Tibial nerve (tissue), 4 donors: ENCODE data around the gene SORCS3. TPM values are rescaled to one million over a fixed set of nuclear protein-coding genes. Genes with fewer than 3 reads are reported as not detected.

Source experiments
- DNase-seq, 2 donors: peaks; one replicate each; pipeline ENCODE4 v3.0.0-alpha.2; 2019; ENCODE audit warnings: low spot score in 2 of 2
- H3K27ac ChIP-seq, 4 donors: fragments of 200-600 bp; sonication (generic) in 3 of 4; one replicate each; pipeline ENCODE4 v1.5.1; 2017 to 2019; ENCODE audit warnings: mild to moderate bottlenecking in 1 of 4
- H3K27me3 ChIP-seq, 2 donors: fragments of 200-600 bp; sonication (generic) in 1 of 2; one replicate each; pipeline versions ENCODE4 v1.5.1 to v1.6.0; 2017 to 2019
- H3K36me3 ChIP-seq, 3 donors: fragments of 200-600 bp; sonication (generic); one replicate each; pipeline ENCODE4 v1.5.1; 2018 to 2019
- H3K4me1 ChIP-seq, 4 donors: fragments of 200-600 bp; sonication (generic) in 3 of 4; one replicate each; pipeline ENCODE4 v1.5.1; 2017 to 2019
- H3K4me3 ChIP-seq, 4 donors: fragments of 200-600 bp; sonication (generic) in 3 of 4; one replicate each; pipeline ENCODE4 v1.5.1; 2017 to 2019; ENCODE audit warnings: mild to moderate bottlenecking in 1 of 4, moderate library complexity in 1 of 4
- H3K9me3 ChIP-seq, 4 donors: fragments of 200-600 bp; sonication (generic) in 3 of 4; one replicate each; pipeline ENCODE4 v1.5.1; 2017 to 2019
- CTCF ChIP-seq, 5 experiments: fragments of 200-600 bp in 3 of 5; fragments of 450-650 bp in 2 of 5; sonication (generic) in 3 of 5; IDR thresholded peaks; one replicate each; pipeline ENCODE4 v1.5.1; 2016 to 2019; ENCODE audit warnings: antibody characterized with exemption in 5 of 5, mild to moderate bottlenecking in 3 of 5, moderate library complexity in 2 of 5
- EP300 ChIP-seq, 2 donors: sonication (generic); formaldehyde crosslinking; IDR thresholded peaks; one replicate each; pipeline ENCODE4 v1.6.1; 2017; ENCODE audit warnings: antibody characterized with exemption in 2 of 2, mild to moderate bottlenecking in 1 of 2
- POLR2A ChIP-seq, 2 donors: fragments of 450-650 bp; IDR thresholded peaks; one replicate each; pipeline ENCODE4 v1.6.1; 2017; ENCODE audit warnings: antibody characterized with exemption in 2 of 2, mild to moderate bottlenecking in 2 of 2, moderate library complexity in 2 of 2
- WGBS, 2 donors: methylation state at CpG; one replicate each; pipeline ENCODE4 v1.1.5; 2018; 5-methylcytosine and 5-hydroxymethylcytosine counted together
- total RNA-seq, 4 donors: library from RNA; depleted of rRNA; stranded (reverse); fragments of >200 nt; gene quantifications; one replicate each; pipeline ENCODE4 v1.1.0, GENCODE V29; 2016

Gene SORCS3
- total RNA-seq, 4 donors from 2014 or later: 1.8 to 3.9 (median 3.2) TPM

DNA sequence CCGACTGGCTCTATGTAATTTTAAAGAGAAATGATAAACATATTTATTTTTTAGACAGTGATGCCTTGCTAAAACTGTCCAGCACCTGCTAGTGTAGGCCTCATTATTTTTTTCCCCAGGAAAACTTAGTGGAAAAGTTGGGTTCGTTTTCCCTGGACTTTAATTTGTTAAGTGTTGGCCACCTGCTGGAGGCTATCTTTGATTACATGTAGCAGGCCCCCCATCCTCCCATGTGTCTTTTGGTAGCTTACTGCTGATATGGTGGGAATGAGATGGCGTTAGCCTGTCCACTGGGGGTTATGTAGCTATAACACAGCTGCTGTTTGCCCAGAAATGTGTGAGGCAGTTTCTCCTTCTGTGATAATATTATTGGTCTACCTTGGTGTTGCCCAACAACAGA, 265.0 kb downstream of the SORCS3 start:
- Histone ChIP-seq H3K4me1 (peaks cover 0 to 16% (median 0%) of the 10 kb centered on the region in 4 donors), H3K9me3 (no peaks in the 10 kb centered on the region), H3K4me3 (no peak overlapping the region), H3K36me3 (no peaks in the 10 kb centered on the region), H3K27ac (no peak overlapping the region), H3K27me3 (no peaks in the 10 kb centered on the region)
- 60 to 88% methylated on average over 3 of the region's 3 CpGs for WGBS, 2 donors
- TF ChIP-seq EP300 (IDR thresholded peaks at IDR 0.05) (no peak), POLR2A (IDR thresholded peaks at IDR 0.05) (no peak), CTCF (IDR thresholded peaks at IDR 0.05) (no peak)
- no peak for DNase-seq

- H3K4me3 ChIP-seq: no peak overlapping the region
- no peak for TF ChIP-seq POLR2A (IDR thresholded peaks at IDR 0.05)
- no peak for TF ChIP-seq EP300 (IDR thresholded peaks at IDR 0.05)
- no peak for TF ChIP-seq CTCF (IDR thresholded peaks at IDR 0.05)
- WGBS, 2 donors: 57 to 58% methylated on average over 4 of the region's 4 CpGs
- H3K4me1 ChIP-seq: peaks cover 0 to 16% (median 0%) of the 10 kb centered on the region in 4 donors
- no peak overlapping the region for H3K27ac ChIP-seq
- H3K9me3 ChIP-seq: no peaks in the 10 kb centered on the region
- no peaks in the 10 kb centered on the region for H3K36me3 ChIP-seq
- DNase-seq: no peak
- no peaks in the 10 kb centered on the region for H3K27me3 ChIP-seq
These were observed 266.4 kb downstream of the SORCS3 start for GRCh38 chr10:104907521-104907920.

- TF ChIP-seq POLR2A (IDR thresholded peaks at IDR 0.05) (no peak), CTCF (IDR thresholded peaks at IDR 0.05) (no peak), EP300 (IDR thresholded peaks at IDR 0.05) (no peak)
These were observed 267.5 kb downstream of the SORCS3 start for GRCh38 chr10:104908581-104908980.

DNA sequence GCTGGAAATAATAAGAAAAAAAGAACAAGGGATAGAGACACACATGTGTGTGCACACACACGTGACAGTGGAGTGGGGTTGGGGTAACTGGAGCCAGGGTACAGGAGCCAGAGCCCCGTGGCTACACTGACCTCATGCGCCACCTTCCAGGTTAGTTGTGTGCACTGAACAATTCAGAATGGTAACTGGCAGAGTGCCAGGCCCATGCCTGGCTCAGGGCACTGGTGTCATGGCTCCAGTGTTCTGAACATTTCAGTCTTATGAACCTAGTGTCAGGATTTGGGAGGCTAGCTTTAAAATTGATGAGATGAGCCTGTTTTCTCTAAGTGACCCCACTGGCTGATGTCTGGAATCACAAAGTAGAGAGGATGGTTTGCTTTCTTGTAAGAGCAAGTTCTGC, 269.6 kb downstream of the SORCS3 start:
- Histone ChIP-seq H3K4me3 (no peak overlapping the region), H3K4me1 (peaks cover 0 to 11% (median 0%) of the 10 kb centered on the region in 4 donors), H3K27me3 (no peaks in the 10 kb centered on the region), H3K27ac (no peak overlapping the region), H3K36me3 (no peaks in the 10 kb centered on the region), H3K9me3 (no peaks in the 10 kb centered on the region)
- 74 to 75% methylated on average over 3 of the region's 3 CpGs for WGBS, 2 donors
- DNase-seq: no peak
- no peak for TF ChIP-seq CTCF (IDR thresholded peaks at IDR 0.05)
- no peak for TF ChIP-seq EP300 (IDR thresholded peaks at IDR 0.05)
- no peak for TF ChIP-seq POLR2A (IDR thresholded peaks at IDR 0.05)

More at GRCh38 chr10:104908581-104908980, 267.5 kb downstream of the SORCS3 start:
- Histone ChIP-seq H3K4me3 (no peak overlapping the region), H3K36me3 (no peaks in the 10 kb centered on the region), H3K9me3 (no peaks in the 10 kb centered on the region), H3K27me3 (no peaks in the 10 kb centered on the region), H3K4me1 (peaks cover 0 to 11% (median 0%) of the 10 kb centered on the region in 4 donors), H3K27ac (no peak overlapping the region)
- no peak for DNase-seq
- WGBS, 2 donors: 82 to 86% methylated on average over 2 of the region's 2 CpGs

DNA sequence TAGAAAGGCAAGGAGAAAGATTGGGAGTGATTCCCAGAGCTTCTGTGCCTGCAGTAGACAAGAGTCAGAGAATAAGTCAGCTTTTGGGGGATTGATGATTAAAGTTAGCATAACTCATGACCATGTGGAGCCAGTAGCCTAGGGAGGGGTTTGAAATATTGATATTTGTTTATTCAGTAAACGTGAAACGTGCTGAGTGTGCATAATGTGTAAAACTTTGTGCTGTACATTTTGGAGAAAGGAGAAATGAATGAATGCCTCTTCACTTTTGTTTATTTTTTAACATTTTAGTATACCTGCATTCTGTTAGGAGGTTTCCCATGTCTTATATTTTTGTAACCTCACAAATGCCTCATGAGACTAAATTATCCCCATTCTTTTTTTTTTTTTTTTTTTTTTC, 272.3 kb downstream of the SORCS3 start:
- H3K9me3 ChIP-seq: no peaks in the 10 kb centered on the region
- H3K27ac ChIP-seq: no peak overlapping the region
- 64 to 69% methylated on average over 2 of the region's 2 CpGs for WGBS, 2 donors
- no peak overlapping the region for H3K4me3 ChIP-seq
- DNase-seq: no peak
- peaks cover 0 to 9% (median 0%) of the 10 kb centered on the region in 4 donors for H3K4me1 ChIP-seq
- no peaks in the 10 kb centered on the region for H3K36me3 ChIP-seq
- no peaks in the 10 kb centered on the region for H3K27me3 ChIP-seq
- TF ChIP-seq EP300 (IDR thresholded peaks at IDR 0.05) (no peak), POLR2A (IDR thresholded peaks at IDR 0.05) (no peak), CTCF (IDR thresholded peaks at IDR 0.05) (no peak)
